ENCODE results near the gene HTR5A. TPM values are rescaled to one million over a fixed set of nuclear protein-coding genes. Genes with fewer than 3 reads are reported as not detected.

The HTR5A gene
- total and polyA plus RNA-seq, 10 of the 15 experiments (the other 5 are each of a cell fraction or from before 2014, with no cell fraction given): not detected

DNA sequence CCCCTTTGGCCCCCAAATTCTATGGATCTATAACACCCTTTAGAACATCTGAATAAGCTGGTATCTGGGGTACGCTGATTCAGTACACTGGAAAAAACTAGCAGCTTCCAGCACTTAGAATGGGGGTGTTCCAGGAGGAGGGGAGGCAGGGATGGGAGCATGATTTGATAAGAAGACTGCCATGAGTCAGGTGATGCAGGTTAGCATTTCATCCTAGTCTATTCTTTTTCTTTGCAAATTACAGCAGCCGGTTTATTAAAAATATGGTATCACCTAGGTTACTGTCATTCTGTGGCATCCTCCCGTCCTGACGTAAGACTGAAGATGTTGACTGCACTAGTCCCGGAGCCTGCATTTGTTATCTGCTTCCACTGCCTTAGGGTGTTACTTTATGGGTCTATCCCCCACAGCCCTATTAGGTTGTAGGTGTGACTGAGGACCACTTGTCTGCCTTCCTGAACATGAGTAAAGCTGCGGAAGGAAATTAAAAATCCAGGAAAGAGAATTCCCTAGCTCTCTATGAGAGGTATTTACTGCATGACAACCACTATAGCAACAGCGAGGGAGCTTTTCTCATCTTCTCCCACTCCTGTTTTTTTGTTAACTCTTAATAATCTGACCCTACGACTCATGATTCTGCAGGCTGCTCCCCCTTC lies 1.9 kb downstream of the HTR5A start:
- H3K27ac ChIP-seq (ENCODE audit: control insufficient read depth, insufficient read depth): no peak overlapping the region
- WGBS (ENCODE audit: insufficient coverage, insufficient replicate concordance, low lambda C conversion rate, missing lambda C conversion rate): 28% methylated on average over 8 of the region's 8 CpGs
- no peaks in the 10 kb centered on the region for H4K20me1 ChIP-seq (ENCODE audit: control insufficient read depth, insufficient read depth)
- TF ChIP-seq MLLT1 (IDR thresholded peaks at IDR 0.05) (no peak), ASH2L (IDR thresholded peaks at IDR 0.05; ENCODE audit: borderline replicate concordance, low read depth) (no peak), TCF3 (IDR thresholded peaks at IDR 0.05; ENCODE audit: borderline replicate concordance, insufficient read depth, low read depth, low read length) (no peak), FOXM1 (IDR thresholded peaks at IDR 0.05; ENCODE audit: low read depth, low read length) (no peak), SMAD5 (IDR thresholded peaks at IDR 0.05; ENCODE audit: low read depth) (no peak), JUNB (IDR thresholded peaks at IDR 0.05) (no peak), ZNF274 (IDR thresholded peaks at IDR 0.05; ENCODE audit: insufficient read depth, insufficient read length) (no peak), CREB1 (IDR thresholded peaks at IDR 0.05; ENCODE audit: low read depth) (no peak), IRF3 (IDR thresholded peaks at IDR 0.05) (no peak), NBN (IDR thresholded peaks at IDR 0.05) (no peak), CHD4 (IDR thresholded peaks at IDR 0.05) (no peak), ATF7 (IDR thresholded peaks at IDR 0.05; ENCODE audit: low read depth) (no peak), POLR2AphosphoS2 (IDR thresholded peaks at IDR 0.05; ENCODE audit: low read depth, low read length) (no peak), MEF2B (IDR thresholded peaks at IDR 0.05; ENCODE audit: partially characterized antibody, poor library complexity, severe bottlenecking) (no peak), NR2F1 (conservative IDR thresholded peaks at IDR 0.05) (no peak)
- TF ChIP-seq, protein P1, sequence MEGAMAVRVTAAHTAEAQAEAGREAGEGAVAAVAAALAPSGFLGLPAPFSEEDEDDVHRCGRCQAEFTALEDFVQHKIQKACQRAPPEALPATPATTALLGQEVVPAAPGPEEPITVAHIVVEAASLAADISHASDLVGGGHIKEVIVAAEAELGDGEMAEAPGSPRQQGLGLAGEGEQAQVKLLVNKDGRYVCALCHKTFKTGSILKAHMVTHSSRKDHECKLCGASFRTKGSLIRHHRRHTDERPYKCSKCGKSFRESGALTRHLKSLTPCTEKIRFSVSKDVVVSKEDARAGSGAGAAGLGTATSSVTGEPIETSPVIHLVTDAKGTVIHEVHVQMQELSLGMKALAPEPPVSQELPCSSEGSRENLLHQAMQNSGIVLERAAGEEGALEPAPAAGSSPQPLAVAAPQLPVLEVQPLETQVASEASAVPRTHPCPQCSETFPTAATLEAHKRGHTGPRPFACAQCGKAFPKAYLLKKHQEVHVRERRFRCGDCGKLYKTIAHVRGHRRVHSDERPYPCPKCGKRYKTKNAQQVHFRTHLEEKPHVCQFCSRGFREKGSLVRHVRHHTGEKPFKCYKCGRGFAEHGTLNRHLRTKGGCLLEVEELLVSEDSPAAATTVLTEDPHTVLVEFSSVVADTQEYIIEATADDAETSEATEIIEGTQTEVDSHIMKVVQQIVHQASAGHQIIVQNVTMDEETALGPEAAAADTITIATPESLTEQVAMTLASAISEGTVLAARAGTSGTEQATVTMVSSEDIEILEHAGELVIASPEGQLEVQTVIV (IDR thresholded peaks at IDR 0.05; ENCODE audit: borderline replicate concordance, partially characterized antibody): no peak
- no peaks in the 10 kb centered on the region for H3K27me3 ChIP-seq (replicated peaks in 1 of 2; ENCODE audit: control insufficient read depth in 2 of 2, insufficient read depth in 2 of 2, low read length in 1 of 2)
- no peak overlapping the region for H3K9ac ChIP-seq (ENCODE audit: control insufficient read depth, insufficient read depth, low read length)
- POLR2A ChIA-PET: no interaction called here
- H3K36me3 ChIP-seq (ENCODE audit: control insufficient read depth in 2 of 2, insufficient read depth in 2 of 2, low read length in 1 of 2): no peaks in the 10 kb centered on the region
- H3K4me3 ChIP-seq: no peak overlapping the region
- DNase-seq (ENCODE audit: low read depth, low spot score): no peak
- no peak overlapping the region for H2AFZ ChIP-seq (ENCODE audit: control insufficient read depth, low read depth, low read length)
- in situ Hi-C loops (cut with MboI) (no loop called here), intact Hi-C loops (cut with micrococcal nuclease; ENCODE audit: unreplicated experiment) (no loop called here)
- CTCF ChIA-PET: interaction anchor here (1.4 kb wide), 1 partner anchor 63 kb away, joined by 4 read pairs; no protein-coding TSS in a partner anchor
- SMC1A ChIA-PET (ENCODE audit: uncharacterized antibody, unreplicated experiment): no interaction called here
- H3K4me1 ChIP-seq (ENCODE audit: control insufficient read depth, insufficient read depth, low read length): no peaks in the 10 kb centered on the region
- FAIRE-seq: no peak
- H3K9me3 ChIP-seq (replicated peaks; ENCODE audit: control insufficient read depth, insufficient read depth, low read length): no peaks in the 10 kb centered on the region
- no TSS peak for BruUV-seq (replicated peaks)
- ATAC-seq: no peak
- RAD21 ChIA-PET (ENCODE audit: unreplicated experiment): interaction anchor here (1.2 kb wide), 1 partner anchor 145 kb away, joined by 3 read pairs; no protein-coding TSS in a partner anchor
- H3K79me2 ChIP-seq (ENCODE audit: control insufficient read depth, insufficient read depth, low read length): no peaks in the 10 kb centered on the region
- no peak overlapping the region for H3K4me2 ChIP-seq (ENCODE audit: control insufficient read depth, insufficient read depth)

Data from GM12878 (cell line).